Upper lobe of right lung (tissue), 1 donor: Measurements from ENCODE around the gene DLG2. TPM values are rescaled to one million over a fixed set of nuclear protein-coding genes. Genes with fewer than 3 reads are reported as not detected.

Experiments
- ATAC-seq: fragments of 200-7000 bp; cut with Tn5 transposase; one replicate; pipeline ENCODE4 v1.9.1; 2020; ENCODE audit warnings: mild to moderate bottlenecking, moderate library complexity
- DNase-seq: peaks from one replicate; pipeline ENCODE4 v3.0.0-alpha.2; 2020
- H3K27ac ChIP-seq: fragments of 200-600 bp; one replicate; pipeline ENCODE4 v1.8.0; 2022
- H3K27me3 ChIP-seq: fragments of 200-600 bp; one replicate; pipeline ENCODE4 v1.8.0; 2022; ENCODE audit warnings: mild to moderate bottlenecking
- H3K36me3 ChIP-seq: fragments of 200-600 bp; one replicate; pipeline ENCODE4 v1.8.0; 2022
- H3K4me1 ChIP-seq: fragments of 200-600 bp; one replicate; pipeline ENCODE4 v1.8.0; 2022
- H3K4me3 ChIP-seq: fragments of 200-600 bp; one replicate; pipeline ENCODE4 v1.8.0; 2022; ENCODE audit warnings: mild to moderate bottlenecking
- H3K9me3 ChIP-seq: fragments of 200-600 bp; one replicate; pipeline ENCODE4 v1.8.0; 2022
- CTCF ChIP-seq: fragments of 200-600 bp; IDR thresholded peaks from one replicate; pipeline ENCODE4 v1.8.0; 2022; ENCODE audit warnings: antibody characterized with exemption
- intact Hi-C: fragments of 100-400 bp; cut with DNase I; formaldehyde crosslinking; loops from one replicate; pipeline ENCODE4 v1.11.0; 2022
- total RNA-seq: library from RNA; stranded (reverse); fragmentation: NEBNext Ultra II Directional; extraction: Animal tissue kit (Norgen Biotek cat#: 25700); gene quantifications from one replicate; pipeline ENCODE4 v1.2.1, GENCODE V29; 2021
- donor health status: DM: no; HTN: yes; CAD: no; lungs with severe emphysema.

The DLG2 gene
- total RNA-seq, 1 donor from 2014 or later, result 9.7 TPM

GRCh38 chr11:85301895-85302678 lies 325.1 kb downstream of the DLG2 start:
- ATAC-seq (no peak), DNase-seq (no peak)
- TF ChIP-seq CTCF, result no peak
- no peak overlapping the region for H3K27ac ChIP-seq
- no peak overlapping the region for H3K4me3 ChIP-seq
- no peaks in the 10 kb centered on the region for H3K36me3 ChIP-seq
- no peaks in the 10 kb centered on the region for H3K4me1 ChIP-seq
- H3K9me3 ChIP-seq, result no peaks in the 10 kb centered on the region
- intact Hi-C loops, result no loop called here
- H3K27me3 ChIP-seq, result no peaks in the 10 kb centered on the region

GRCh38 chr11:85299258-85299942 lies 327.7 kb downstream of the DLG2 start:
- Histone ChIP-seq H3K4me3 (no peak overlapping the region), H3K27me3 (no peaks in the 10 kb centered on the region), H3K9me3 (no peaks in the 10 kb centered on the region), H3K4me1 (no peaks in the 10 kb centered on the region), H3K36me3 (no peaks in the 10 kb centered on the region), H3K27ac (no peak overlapping the region)
- no peak for ATAC-seq
- DNase-seq, result no peak
- TF ChIP-seq CTCF, result no peak
- intact Hi-C loops, result no loop called here

DNA sequence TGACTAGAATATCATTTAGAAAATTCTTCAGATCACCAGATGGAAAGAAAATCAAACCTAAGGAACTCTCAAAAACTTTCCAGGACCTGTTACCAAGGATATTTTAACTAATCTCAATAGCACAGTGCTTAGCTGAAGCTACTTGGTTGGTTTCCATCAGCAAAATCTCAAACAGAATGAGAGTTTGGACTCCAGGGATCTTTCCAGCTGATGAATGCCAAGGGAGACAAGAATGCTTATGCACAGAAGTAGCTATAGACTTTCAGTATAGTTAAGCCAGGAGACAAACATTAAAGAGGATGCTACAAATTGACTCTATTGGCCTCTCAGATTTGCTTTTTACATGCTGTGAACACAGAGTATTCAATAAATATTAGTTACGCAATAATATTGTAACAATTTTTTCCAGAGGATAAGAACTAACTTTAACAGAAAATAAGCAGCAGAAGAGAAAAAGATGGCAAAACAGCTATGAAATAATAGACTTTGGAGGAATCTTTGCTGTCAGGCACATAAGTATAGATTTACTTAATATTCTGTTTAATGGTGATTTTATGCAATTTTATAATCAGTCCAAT lies 331.4 kb downstream of the DLG2 start:
- H3K27me3 ChIP-seq, result no peaks in the 10 kb centered on the region
- no peak for DNase-seq

GRCh38 chr11:85281550-85281949 lies 345.6 kb downstream of the DLG2 start:
- ATAC-seq (no peak), DNase-seq (no peak)
- intact Hi-C loops, result no loop called here
- no peak for TF ChIP-seq CTCF
- Histone ChIP-seq H3K9me3 (no peaks in the 10 kb centered on the region), H3K27me3 (no peaks in the 10 kb centered on the region), H3K4me3 (no peak overlapping the region), H3K27ac (no peak overlapping the region), H3K36me3 (no peaks in the 10 kb centered on the region), H3K4me1 (no peaks in the 10 kb centered on the region)

More for the DNA sequence above, 331.4 kb downstream of the DLG2 start:
- no peaks in the 10 kb centered on the region for H3K4me1 ChIP-seq
- H3K27ac ChIP-seq, result no peak overlapping the region
- H3K36me3 ChIP-seq, result no peaks in the 10 kb centered on the region
- TF ChIP-seq CTCF, result no peak
- no peak overlapping the region for H3K4me3 ChIP-seq
- intact Hi-C loops, result no loop called here
- no peaks in the 10 kb centered on the region for H3K9me3 ChIP-seq
- no peak for ATAC-seq

DNA sequence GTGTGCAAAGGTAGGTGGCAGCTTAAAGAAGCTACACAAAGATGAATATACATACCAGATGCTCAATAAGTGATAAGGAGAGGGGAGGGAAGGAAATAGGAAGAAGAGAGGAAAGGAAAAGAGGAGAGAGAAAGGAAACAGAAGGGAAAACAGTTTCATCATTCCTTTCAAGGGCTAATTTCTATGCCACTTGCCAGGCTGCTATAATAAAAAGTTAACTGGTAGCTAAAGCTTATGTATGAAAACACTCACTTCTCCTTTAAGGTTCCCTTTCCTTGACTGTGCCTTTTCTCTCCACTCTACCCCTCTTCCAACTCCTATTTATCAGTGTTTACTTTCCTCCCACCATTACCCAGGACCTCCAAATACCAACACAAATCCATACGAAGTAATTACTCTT lies 347.9 kb downstream of the DLG2 start:
- intact Hi-C loops, result no loop called here
- TF ChIP-seq CTCF, result no peak

More for the DNA sequence above, 347.9 kb downstream of the DLG2 start:
- DNase-seq, result no peak
- Histone ChIP-seq H3K9me3 (no peaks in the 10 kb centered on the region), H3K4me3 (no peak overlapping the region), H3K27ac (no peak overlapping the region), H3K36me3 (no peaks in the 10 kb centered on the region), H3K4me1 (no peaks in the 10 kb centered on the region), H3K27me3 (no peaks in the 10 kb centered on the region)
- no peak for ATAC-seq
